HepG2 (cell line): ENCODE data around the gene MAP3K3. TPM values are rescaled to one million over a fixed set of nuclear protein-coding genes. Genes with fewer than 3 reads are reported as not detected.
A peak's percentile ranks its signal among the peaks of the same experiment; 100 is the strongest.

Source experiments
- ARNTL ChIP-seq: sonication (generic); formaldehyde crosslinking; IDR thresholded peaks from 2 replicates; pipeline ENCODE4 v1.4.0; 2020; ENCODE audit warnings: mild to moderate bottlenecking, missing genetic modification reagents
- CREBL2 ChIP-seq: sonication (generic); formaldehyde crosslinking; IDR thresholded peaks from 2 replicates; pipeline ENCODE4 v1.8.1; 2023; ENCODE audit warnings: missing genetic modification reagents, mild to moderate bottlenecking, borderline replicate concordance
- GZF1 ChIP-seq: sonication (generic); formaldehyde crosslinking; IDR thresholded peaks from 2 replicates; pipeline ENCODE4 v1.5.1; 2020; ENCODE audit warnings: mild to moderate bottlenecking, missing genetic modification reagents
- HINFP ChIP-seq: sonication (generic); formaldehyde crosslinking; IDR thresholded peaks from 2 replicates; pipeline ENCODE4 v1.4.0; 2020; ENCODE audit warnings: low read depth, mild to moderate bottlenecking, missing genetic modification reagents
- HOMEZ ChIP-seq: IDR thresholded peaks from 2 replicates; pipeline ENCODE4 v1.6.1; 2016; ENCODE audit warnings: low read depth
- MLLT10 ChIP-seq: sonication (generic); formaldehyde crosslinking; IDR thresholded peaks from 2 replicates; pipeline ENCODE4 v1.4.0; 2020; ENCODE audit warnings: missing genetic modification reagents
- MTF2 ChIP-seq: sonication (generic); formaldehyde crosslinking; IDR thresholded peaks from 2 replicates; pipeline ENCODE4 v1.5.0; 2020; ENCODE audit warnings: missing genetic modification reagents, borderline replicate concordance
- PLSCR1 ChIP-seq: sonication (generic); formaldehyde crosslinking; IDR thresholded peaks from 2 replicates; pipeline ENCODE4 v1.5.0; 2020; ENCODE audit warnings: missing genetic modification reagents, mild to moderate bottlenecking, borderline replicate concordance
- RORA ChIP-seq: sonication (generic); formaldehyde crosslinking; IDR thresholded peaks from 2 replicates; pipeline ENCODE4 v1.5.0; 2020; ENCODE audit warnings: mild to moderate bottlenecking, missing genetic modification reagents, moderate library complexity
- SRF ChIP-seq: IDR thresholded peaks from 2 replicates; pipeline ENCODE4 v1.6.1; 2011; ENCODE audit warnings: mild to moderate bottlenecking, low read depth, low read length, moderate library complexity
- TCF7L2 ChIP-seq: IDR thresholded peaks from 2 replicates; pipeline ENCODE4 v1.6.1; 2011; ENCODE audit warnings: mild to moderate bottlenecking, low read depth, low read length, moderate library complexity
- U2AF2 ChIP-seq: fragments of 200-400 bp; formaldehyde crosslinking; IDR thresholded peaks from 2 replicates; pipeline ENCODE4 v1.6.1; 2017; ENCODE audit warnings: low read depth, mild to moderate bottlenecking, low read length
- ZBED4 ChIP-seq: sonication (generic); formaldehyde crosslinking; IDR thresholded peaks from 2 replicates; pipeline ENCODE4 v1.4.0; 2020; ENCODE audit warnings: missing genetic modification reagents, borderline replicate concordance
- ZBTB33 ChIP-seq: sonication (generic); formaldehyde crosslinking; IDR thresholded peaks from 2 replicates; pipeline ENCODE4 v1.4.0; 2020; ENCODE audit warnings: missing genetic modification reagents
- ZNF672 ChIP-seq: sonication (generic); formaldehyde crosslinking; IDR thresholded peaks from 2 replicates; pipeline ENCODE4 v1.8.1; 2022; ENCODE audit warnings: missing genetic modification reagents
- ZNF709 ChIP-seq: sonication (generic); formaldehyde crosslinking; IDR thresholded peaks from 2 replicates; pipeline ENCODE4 v1.5.0; 2020; ENCODE audit warnings: mild to moderate bottlenecking, missing genetic modification reagents
- ZNF850 ChIP-seq: sonication (generic); formaldehyde crosslinking; conservative IDR thresholded peaks from 2 replicates; pipeline ENCODE4 v1.9.0; 2021; ENCODE audit warnings: mild to moderate bottlenecking, missing genetic modification reagents
- polyA plus RNA-seq, 8 experiments: library from polyadenylated mRNA; depleted of rRNA in 3 of 8; stranded (reverse) in 7 of 8; unstranded in 1 of 8; fragments of >200 nt; fragmentation: Illumina TruSeq in 4 of 8; extraction: Trizol in 4 of 8; gene quantifications; 2 replicates each; pipeline versions ENCODE4 v1.2.1 to v1.2.3, GENCODE V29; 2011 to 2016; ENCODE audit warnings: low read depth in 4 of 8, missing spikeins in 1 of 8, mixed read lengths in 1 of 8; ENCODE audit not compliant: insufficient read depth in 1 of 8
- total RNA-seq, 5 experiments: library from RNA; depleted of rRNA; stranded (reverse); fragments of >200 nt; fragmentation: Illumina TruSeq; extraction: Trizol; gene quantifications; 2 replicates each; pipeline ENCODE4 v1.2.3, GENCODE V29; 2016; ENCODE audit warnings: low read depth in 1 of 5

Gene MAP3K3
- total and polyA plus RNA-seq, 2 of the 13 experiments (the other 11 are each of a cell fraction or from before 2014, with no cell fraction given): 17.7 to 21.8 TPM

- TF ChIP-seq ZBED4 (CRISPR knock-in tag) (0 out of 2 replicates have a peak, but pooled peaks have one; percentile 18), SRF (no peak), ZNF672 (CRISPR knock-in tag) (no peak), CREBL2 (no peak), MTF2 (CRISPR knock-in tag) (no peak), MLLT10 (CRISPR knock-in tag) (no peak), ZNF709 (CRISPR knock-in tag) (no peak), RORA (CRISPR knock-in tag) (no peak), TCF7L2 (no peak), ARNTL (CRISPR knock-in tag) (0 out of 2 replicates have a peak, but pooled peaks have one; percentile 10), U2AF2 (no peak), GZF1 (CRISPR knock-in tag) (no peak), HINFP (CRISPR knock-in tag) (peak; percentile 13; the same call in 1 of the 2 replicates), ZBTB33 (CRISPR knock-in tag) (no peak), PLSCR1 (no peak), ZNF850 (CRISPR knock-in tag) (peak; percentile 44; the same call in 1 of the 2 replicates), HOMEZ (CRISPR knock-in tag) (no peak)
Measured at GRCh38 chr17:63601439-63602371, 20.5 kb upstream of the MAP3K3 start (continued).
